ENCODE data around the gene GRB10. TPM values are rescaled to one million over a fixed set of nuclear protein-coding genes. Genes with fewer than 3 reads are reported as not detected.

GRB10 gene
- total RNA-seq, 4 donors from 2014 or later = 33.9 to 72.6 (median 41.8) TPM

DNA sequence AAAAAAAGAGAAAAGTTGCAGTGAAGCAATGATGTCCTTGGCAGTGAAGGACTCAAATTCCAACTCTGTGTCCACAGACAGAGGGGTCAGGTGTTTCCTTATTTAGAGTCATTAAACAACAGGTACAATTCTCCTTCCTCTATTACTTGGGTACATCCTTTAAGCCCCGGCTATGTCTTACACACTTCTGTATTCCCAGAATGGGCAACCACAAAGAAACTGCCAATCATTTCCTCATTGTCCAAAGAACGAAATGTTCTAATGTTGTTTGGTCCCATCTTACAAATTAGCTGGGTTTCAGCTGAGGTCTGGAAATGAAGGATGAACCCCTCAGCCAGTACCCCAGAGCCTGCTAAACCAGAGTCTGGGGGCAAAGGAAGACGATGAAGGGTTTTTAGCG, 59.5 kb downstream of the GRB10 start:
- H3K4me3 ChIP-seq = no peak overlapping the region
- H3K27ac ChIP-seq = no peak overlapping the region
- H3K36me3 ChIP-seq = no peaks in the 10 kb centered on the region
- no peaks in the 10 kb centered on the region for H3K4me1 ChIP-seq
- DNase-seq = no peak
- no peaks in the 10 kb centered on the region for H3K9me3 ChIP-seq
- intact Hi-C loops (cut with DNase I; ENCODE audit: low total_unique reads) = no loop called here
- TF ChIP-seq CTCF (IDR thresholded peaks at IDR 0.05) (no peak), POLR2A (IDR thresholded peaks at IDR 0.05) (no peak)
- no peaks in the 10 kb centered on the region for H3K27me3 ChIP-seq

DNA sequence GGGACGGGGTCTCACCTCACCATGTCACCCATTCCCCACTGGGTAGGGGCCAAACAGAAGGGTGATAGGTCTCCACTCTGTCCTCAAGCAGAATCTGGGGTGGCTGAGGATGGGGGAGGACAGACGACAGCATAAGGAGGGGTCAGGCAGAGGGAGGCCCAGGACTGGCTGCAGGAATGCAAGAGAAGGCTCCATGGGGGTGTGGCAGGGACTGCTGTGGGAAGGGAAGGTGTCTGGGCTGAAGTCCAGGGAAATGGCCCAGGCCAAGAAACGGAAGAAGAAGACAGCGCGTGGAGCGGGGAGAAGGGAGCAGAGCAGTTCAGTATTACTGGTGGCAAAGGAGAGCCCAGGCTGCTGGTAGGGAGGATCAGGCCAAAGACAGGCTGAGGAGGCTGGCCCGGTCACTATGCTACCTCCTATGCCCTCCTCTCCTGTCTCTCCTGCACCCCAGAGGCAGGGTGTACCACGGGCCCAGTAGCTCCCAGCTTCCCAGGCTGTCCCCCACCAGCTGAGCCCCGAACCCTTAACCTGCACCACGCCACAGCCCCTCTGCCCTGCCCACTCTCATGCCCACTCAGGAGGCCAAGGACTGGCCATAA, 60.9 kb downstream of the GRB10 start:
- DNase-seq = no peak
- no peaks in the 10 kb centered on the region for H3K36me3 ChIP-seq
- TF ChIP-seq CTCF (IDR thresholded peaks at IDR 0.05) (no peak), POLR2A (IDR thresholded peaks at IDR 0.05) (no peak)
- H3K4me3 ChIP-seq = no peak overlapping the region
- intact Hi-C loops (cut with DNase I; ENCODE audit: low total_unique reads) = no loop called here
- H3K4me1 ChIP-seq = no peaks in the 10 kb centered on the region
- no peaks in the 10 kb centered on the region for H3K27me3 ChIP-seq
- H3K27ac ChIP-seq = peak overlapping the region in 1 of 2 donors; percentile 28
- no peaks in the 10 kb centered on the region for H3K9me3 ChIP-seq

DNA sequence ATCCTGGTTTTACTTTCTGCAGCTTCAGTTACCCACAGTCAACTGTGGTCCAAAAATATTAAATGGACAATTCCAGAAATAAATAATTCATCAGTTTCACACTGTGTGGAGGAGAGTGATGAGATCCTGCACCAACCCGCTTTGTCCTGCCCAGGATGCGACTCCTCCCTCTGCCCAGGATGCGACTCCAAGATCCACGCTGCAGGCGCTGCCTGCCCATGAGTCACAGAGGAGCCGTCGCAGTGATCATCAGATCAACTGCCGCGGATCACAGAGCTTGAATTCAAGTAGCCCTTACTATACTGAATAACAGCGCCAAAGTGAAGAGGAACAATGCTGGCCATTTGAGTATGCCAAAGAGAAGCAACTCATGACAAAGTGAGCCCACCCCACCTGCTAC, 61.5 kb downstream of the GRB10 start:
- intact Hi-C loops (cut with DNase I; ENCODE audit: low total_unique reads) = no loop called here
- no peaks in the 10 kb centered on the region for H3K27me3 ChIP-seq
- H3K36me3 ChIP-seq = no peaks in the 10 kb centered on the region
- H3K27ac ChIP-seq = peak overlapping the region in 1 of 2 donors; percentile 28
- no peaks in the 10 kb centered on the region for H3K9me3 ChIP-seq
- TF ChIP-seq CTCF (IDR thresholded peaks at IDR 0.05) (no peak), POLR2A (IDR thresholded peaks at IDR 0.05) (no peak)
- no peak overlapping the region for H3K4me3 ChIP-seq
- DNase-seq = no peak
- no peaks in the 10 kb centered on the region for H3K4me1 ChIP-seq

- H3K4me3 ChIP-seq = no peak overlapping the region
- intact Hi-C loops (cut with DNase I; ENCODE audit: low total_unique reads) = no loop called here
- DNase-seq = no peak
- TF ChIP-seq POLR2A (IDR thresholded peaks at IDR 0.05) (no peak), CTCF (IDR thresholded peaks at IDR 0.05) (no peak)
- no peak overlapping the region for H3K27ac ChIP-seq
- no peaks in the 10 kb centered on the region for H3K4me1 ChIP-seq
- H3K27me3 ChIP-seq = no peaks in the 10 kb centered on the region
- H3K36me3 ChIP-seq = no peaks in the 10 kb centered on the region
- no peaks in the 10 kb centered on the region for H3K9me3 ChIP-seq
These were observed 62.4 kb downstream of the GRB10 start for GRCh38 chr7:50720295-50720694.

DNA sequence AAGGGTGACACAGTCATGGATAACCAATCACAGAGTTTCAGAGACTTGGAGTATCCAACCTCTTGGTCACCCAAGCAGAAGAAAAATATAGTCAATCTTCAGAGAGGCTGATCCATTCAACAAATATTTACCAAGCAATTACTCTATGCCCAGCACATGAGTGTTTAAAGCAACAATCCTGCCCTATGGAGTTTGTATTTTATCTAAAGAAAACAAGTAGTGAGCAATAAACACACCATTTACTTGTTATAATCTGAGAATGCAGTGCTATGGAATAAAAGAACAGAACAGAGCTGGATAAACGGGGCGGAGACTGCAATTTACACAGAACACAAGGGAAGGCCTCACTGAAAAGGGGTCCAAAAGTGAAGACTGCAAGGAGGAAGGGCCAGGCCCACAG, 63.8 kb downstream of the GRB10 start:
- H3K27ac ChIP-seq = no peak overlapping the region
- no peaks in the 10 kb centered on the region for H3K27me3 ChIP-seq
- no peak overlapping the region for H3K4me3 ChIP-seq
- DNase-seq = no peak
- TF ChIP-seq POLR2A (IDR thresholded peaks at IDR 0.05) = no peak
- no peak for TF ChIP-seq CTCF (IDR thresholded peaks at IDR 0.05)
- H3K4me1 ChIP-seq = no peaks in the 10 kb centered on the region
- H3K36me3 ChIP-seq = no peaks in the 10 kb centered on the region
- no peaks in the 10 kb centered on the region for H3K9me3 ChIP-seq
- intact Hi-C loops (cut with DNase I; ENCODE audit: low total_unique reads) = no loop called here

Data from uterus (tissue), 4 donors.